Fibroblast of pulmonary artery (primary cell): Measurements from ENCODE around the gene ZFHX3.

Experiments
- DNase-seq: peaks from one replicate; pipeline ENCODE4 v3.0.0-alpha.2; 2010; ENCODE audit warnings: low read depth
- H3K4me3 ChIP-seq: replicated peaks from 2 replicates; pipeline ENCODE4 v1.5.1; 2011; ENCODE audit warnings: low read depth, mild to moderate bottlenecking, control low read depth, low read length, moderate library complexity
- TF ChIP-seq, protein P1 (sequence below): IDR thresholded peaks from 2 replicates; pipeline ENCODE4 v1.5.1; 2011; ENCODE audit warnings: mild to moderate bottlenecking, control low read depth, low read length, inconsistent platforms; ENCODE audit errors: missing control alignments

ZFHX3 gene

DNA sequence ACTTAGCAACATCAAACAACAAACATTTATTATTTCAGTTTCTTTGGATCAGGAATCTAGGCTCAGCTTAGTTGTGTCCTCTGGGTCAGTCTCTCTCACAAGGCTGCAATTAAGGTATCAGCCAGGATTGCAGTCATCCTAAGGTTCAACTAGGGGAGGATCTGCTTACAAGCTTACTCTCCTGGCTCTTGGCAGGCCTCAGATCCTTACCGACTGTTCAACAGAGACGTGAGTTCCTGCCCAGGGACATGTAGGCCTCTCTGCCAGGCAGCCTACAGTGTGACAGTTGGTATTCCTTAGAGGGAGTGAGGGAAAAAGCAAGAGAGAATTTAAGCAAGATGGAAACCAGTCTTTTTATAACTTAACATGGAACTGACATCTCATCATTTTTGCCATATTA is 294.0 kb downstream of the ZFHX3 start:
- TF ChIP-seq, protein P1, sequence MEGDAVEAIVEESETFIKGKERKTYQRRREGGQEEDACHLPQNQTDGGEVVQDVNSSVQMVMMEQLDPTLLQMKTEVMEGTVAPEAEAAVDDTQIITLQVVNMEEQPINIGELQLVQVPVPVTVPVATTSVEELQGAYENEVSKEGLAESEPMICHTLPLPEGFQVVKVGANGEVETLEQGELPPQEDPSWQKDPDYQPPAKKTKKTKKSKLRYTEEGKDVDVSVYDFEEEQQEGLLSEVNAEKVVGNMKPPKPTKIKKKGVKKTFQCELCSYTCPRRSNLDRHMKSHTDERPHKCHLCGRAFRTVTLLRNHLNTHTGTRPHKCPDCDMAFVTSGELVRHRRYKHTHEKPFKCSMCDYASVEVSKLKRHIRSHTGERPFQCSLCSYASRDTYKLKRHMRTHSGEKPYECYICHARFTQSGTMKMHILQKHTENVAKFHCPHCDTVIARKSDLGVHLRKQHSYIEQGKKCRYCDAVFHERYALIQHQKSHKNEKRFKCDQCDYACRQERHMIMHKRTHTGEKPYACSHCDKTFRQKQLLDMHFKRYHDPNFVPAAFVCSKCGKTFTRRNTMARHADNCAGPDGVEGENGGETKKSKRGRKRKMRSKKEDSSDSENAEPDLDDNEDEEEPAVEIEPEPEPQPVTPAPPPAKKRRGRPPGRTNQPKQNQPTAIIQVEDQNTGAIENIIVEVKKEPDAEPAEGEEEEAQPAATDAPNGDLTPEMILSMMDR = no peak
- H3K4me3 ChIP-seq = no peak overlapping the region
- DNase-seq = no peak

DNA sequence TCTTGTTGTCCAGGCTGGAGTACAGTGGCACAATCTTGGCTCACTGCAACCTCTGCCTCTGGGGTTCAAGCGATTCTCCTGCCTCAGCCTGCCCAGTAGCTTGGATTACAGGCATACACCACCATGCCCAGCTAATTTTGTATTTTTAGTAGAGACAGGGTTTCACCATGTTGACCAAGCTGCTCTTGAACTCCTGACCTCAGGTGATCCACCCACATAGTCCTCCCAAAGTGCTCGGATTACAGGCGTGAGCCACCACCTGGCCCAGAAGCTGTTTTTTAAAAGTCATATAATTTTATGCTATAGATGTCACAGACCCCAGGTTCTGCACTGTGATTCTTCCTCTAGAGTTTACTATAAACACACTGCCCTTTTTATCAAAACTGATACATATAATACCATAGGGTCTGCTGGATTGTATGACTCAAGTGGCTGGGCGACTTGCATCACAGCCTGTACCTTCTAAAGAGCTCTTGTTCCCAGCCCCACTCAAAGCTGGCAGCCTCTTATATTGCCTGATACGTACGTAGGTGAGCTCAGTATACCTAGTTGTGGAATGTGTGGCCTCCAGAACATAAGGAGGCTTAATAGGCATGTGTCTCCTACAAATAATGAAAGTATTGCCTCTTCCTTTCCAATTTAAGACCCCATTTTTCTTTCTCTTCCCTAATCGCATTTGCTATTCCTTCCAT is 295.8 kb downstream of the ZFHX3 start:
- TF ChIP-seq, protein P1 = no peak
- no peak for DNase-seq
- H3K4me3 ChIP-seq = no peak overlapping the region

- DNase-seq = no peak
Observed at GRCh38 chr16:72751076-72751475, 296.9 kb downstream of the ZFHX3 start.

GRCh38 chr16:72749091-72749490 is 298.8 kb downstream of the ZFHX3 start:
- H3K4me3 ChIP-seq = no peak overlapping the region
- TF ChIP-seq, protein P1 = no peak
- no peak for DNase-seq

More at GRCh38 chr16:72751076-72751475, 296.9 kb downstream of the ZFHX3 start:
- no peak overlapping the region for H3K4me3 ChIP-seq
- TF ChIP-seq, protein P1 = no peak

- H3K4me3 ChIP-seq = no peak overlapping the region
- TF ChIP-seq, protein P1 = no peak
- DNase-seq = no peak
Observed at GRCh38 chr16:72744076-72744793, 303.7 kb downstream of the ZFHX3 start.

DNA sequence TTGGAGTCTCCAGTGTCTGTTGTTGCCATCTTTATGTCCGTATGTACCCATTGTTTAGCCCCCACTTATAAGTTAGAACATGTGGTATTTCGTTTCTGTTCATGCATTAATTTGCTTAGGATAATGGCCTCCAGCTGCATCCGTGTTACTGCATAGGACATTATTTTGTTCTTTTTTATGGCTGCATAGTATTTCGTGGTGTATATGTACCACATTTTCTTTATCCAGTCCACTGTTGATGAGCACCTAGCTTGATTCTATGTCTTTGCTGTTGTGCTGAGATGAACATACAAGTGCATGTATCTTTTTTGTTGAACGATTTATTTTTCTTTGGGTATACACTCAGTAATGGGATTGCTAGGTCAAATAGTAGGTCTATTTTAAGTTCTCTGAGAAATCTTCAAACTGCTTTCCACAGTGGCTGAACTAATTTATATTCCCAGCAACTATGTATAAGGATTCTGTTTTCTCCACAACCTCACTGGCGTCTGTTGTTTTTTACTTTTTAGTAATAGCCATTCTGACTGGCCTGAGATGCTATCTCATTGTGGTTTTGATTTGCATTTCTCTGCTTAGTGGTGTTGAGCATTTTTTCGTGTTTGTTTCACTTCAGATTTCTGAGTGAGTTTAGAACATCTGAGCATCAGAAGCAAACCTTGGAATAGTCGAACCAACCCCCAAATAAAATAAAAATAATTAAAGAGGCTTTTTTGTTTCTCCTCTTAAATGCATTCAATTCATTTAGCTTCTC is 304.7 kb downstream of the ZFHX3 start:
- H3K4me3 ChIP-seq = no peak overlapping the region
- DNase-seq = no peak
- TF ChIP-seq, protein P1 = no peak
